IPS-18c (cell line): Measurements from ENCODE around the gene GLDC.
"Not testable (repeated sequence)": the region's sequence is repeated elsewhere in the genome, so short reads cannot be mapped to it uniquely, and the experiment has no call there.

Experiments used
- H3K4me3 ChIP-seq: 2 replicates; pipeline ENCODE4 v1.7.0; 2013; ENCODE audit warnings: low read depth, mild to moderate bottlenecking, low read length, moderate library complexity; ENCODE audit not compliant: insufficient read depth
- H3K9me3 ChIP-seq: one replicate; pipeline ENCODE4 v1.6.1; 2013; ENCODE audit warnings: mild to moderate bottlenecking, low read length, moderate library complexity; ENCODE audit not compliant: control insufficient read depth, insufficient read depth

GLDC gene

DNA sequence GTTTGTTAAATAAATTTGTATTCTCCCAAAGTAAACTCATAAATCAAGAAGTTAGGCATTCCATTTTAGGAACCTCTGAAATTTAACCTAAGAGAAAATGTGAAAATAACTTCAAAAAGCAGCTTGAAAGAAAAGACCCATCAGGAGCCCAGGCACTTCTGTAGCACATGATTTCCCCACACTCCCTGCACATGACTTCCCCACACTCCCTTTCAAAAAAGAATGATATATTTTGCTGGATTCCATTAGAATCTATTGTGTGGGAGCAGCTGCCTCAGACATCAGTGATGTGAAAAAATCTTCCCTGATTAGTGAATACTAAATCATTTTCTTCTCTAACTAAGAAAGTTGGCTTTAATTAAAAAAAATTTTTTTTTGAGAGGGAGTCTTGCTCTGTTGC lies 83.3 kb downstream of the GLDC start:
- H3K4me3 ChIP-seq, result no peak overlapping the region
- no peaks in the 10 kb centered on the region for H3K9me3 ChIP-seq

- H3K4me3 ChIP-seq, result no peak overlapping the region
- H3K9me3 ChIP-seq, result no peaks in the 10 kb centered on the region
These were observed 87.5 kb downstream of the GLDC start for GRCh38 chr9:6557883-6558616.

DNA sequence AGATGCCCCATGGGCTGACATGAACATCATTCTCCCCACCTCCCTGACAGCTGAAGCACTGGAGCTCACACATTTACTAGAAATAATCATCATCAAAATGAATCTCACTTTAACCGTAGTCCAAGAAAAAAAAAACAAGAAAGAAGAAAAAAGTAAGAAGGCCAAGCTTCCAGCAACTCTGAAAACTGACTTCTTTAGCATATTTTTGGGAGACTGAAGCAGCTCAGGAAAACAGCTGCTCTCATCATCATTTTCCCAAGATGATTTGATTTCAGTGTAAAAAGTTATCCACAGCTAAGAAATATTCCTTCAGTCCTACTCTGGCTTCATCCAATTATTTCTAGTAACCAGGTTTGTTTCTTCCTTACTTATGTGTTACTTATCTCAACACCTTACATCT lies 91.7 kb downstream of the GLDC start:
- Histone ChIP-seq H3K9me3 (no peaks in the 10 kb centered on the region), H3K4me3 (no peak overlapping the region)

DNA sequence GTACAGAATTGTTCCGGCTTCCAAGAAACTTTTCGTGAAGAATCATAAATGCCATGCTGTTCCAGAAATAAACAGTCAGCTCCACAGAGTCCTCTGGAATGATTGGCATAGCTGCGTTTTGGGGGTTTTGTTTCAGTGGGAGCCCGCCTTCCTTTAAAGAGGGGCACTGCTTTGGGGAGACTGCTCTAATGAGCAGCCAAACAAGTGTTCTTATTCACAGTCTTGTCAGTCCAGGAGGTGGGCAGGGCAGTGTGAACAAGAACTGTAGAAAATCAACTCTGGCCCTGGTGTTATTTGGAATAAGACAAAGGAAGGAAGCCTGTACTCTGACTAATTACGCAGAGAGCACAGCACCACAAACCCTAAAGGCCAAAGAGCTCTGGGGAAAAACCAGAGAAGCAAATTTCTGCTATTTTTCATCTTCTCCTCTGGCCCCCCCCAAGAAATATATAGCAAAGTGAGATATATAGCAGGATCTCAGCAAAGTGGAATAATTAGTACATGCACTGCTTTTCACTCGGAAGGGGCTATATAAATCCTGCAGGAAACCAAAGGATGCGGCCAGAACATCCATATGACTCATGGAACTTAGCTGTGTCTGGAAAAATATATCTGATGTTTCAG lies 92.9 kb downstream of the GLDC start:
- no peaks in the 10 kb centered on the region for H3K9me3 ChIP-seq
- no peak overlapping the region for H3K4me3 ChIP-seq

DNA sequence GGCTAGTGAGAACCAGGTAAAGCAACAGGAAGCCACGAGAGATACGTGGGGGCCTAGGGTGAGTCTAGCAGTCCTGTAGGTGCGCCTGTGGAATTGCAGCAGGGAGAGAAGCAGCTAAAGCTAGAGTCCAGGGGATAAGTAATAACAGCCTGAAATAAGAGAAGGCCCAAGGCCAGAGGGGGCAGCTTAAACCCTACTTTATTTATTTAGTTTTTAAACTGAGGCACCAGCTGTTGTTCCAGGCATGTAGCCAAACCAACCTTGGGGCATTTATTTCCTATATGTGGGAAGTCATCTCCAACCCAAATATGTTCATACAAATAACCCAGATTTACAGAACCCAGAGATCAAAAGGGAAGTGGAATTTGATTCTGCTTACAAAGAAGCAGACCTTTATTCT lies 93.5 kb downstream of the GLDC start:
- no peaks in the 10 kb centered on the region for H3K9me3 ChIP-seq
- no peak overlapping the region for H3K4me3 ChIP-seq

GRCh38 chr9:6551136-6551535 lies 94.4 kb downstream of the GLDC start:
- Histone ChIP-seq H3K4me3 (no peak overlapping the region), H3K9me3 (no peaks in the 10 kb centered on the region)

DNA sequence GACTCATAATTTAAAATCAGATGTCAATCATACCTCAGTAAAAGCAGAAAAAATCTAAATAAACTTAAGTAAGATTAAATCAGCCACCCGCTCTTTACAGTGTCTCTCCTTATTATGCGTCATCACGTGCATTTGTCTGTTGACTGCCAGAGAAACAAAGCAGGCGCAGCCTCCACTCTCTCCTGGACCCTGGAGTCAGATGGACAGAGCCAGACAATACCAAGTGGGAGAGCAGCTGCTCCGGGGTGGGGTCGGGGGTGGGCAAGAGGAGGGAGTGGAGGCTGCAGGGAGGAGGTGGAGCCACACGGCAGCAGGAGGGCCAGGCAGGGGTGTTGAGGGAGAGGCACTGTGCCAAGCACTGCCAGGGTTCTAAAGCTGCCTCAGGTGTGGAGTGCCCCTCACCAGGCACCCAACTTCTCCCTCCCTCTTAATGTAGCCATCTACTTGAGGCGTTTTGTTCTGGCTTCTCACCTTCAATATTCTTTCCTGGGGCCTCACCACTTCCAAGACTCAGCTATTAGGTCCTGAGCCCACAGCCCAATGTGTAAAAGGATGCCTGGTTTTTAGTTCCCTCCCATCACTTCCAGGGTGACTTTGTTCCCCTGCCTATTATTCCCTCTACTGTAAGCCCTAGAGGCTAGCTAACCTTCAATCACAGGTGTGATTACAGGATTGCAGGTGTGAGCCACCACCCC lies 96.3 kb downstream of the GLDC start:
- Histone ChIP-seq H3K9me3 (no peaks in the 10 kb centered on the region), H3K4me3 (no peak overlapping the region)

GRCh38 chr9:6545017-6545691 lies 100.4 kb downstream of the GLDC start:
- Histone ChIP-seq H3K4me3 (no peak overlapping the region), H3K9me3 (no peaks in the 10 kb centered on the region)

DNA sequence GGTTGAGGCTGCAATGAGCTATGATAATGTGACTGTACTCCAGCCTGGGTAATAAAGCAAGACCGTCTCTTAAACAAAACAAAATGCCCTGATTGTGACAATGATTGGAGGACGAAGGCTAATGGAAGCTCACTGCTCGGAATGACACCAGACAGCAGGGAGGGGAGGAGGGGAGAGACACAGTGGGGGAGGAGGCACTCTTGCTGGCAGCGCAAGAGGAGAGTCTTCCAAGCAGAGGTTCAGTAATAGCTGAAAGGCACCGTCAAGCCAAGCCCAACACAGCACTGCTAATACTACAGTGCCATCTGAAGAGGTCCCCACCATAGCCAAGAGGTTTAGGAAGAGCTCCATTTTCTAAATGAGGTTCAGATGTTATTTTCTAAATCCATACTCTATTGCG lies 102.3 kb downstream of the GLDC start:
- Histone ChIP-seq H3K4me3 (no peak overlapping the region), H3K9me3 (no peaks in the 10 kb centered on the region)

- H3K4me3 ChIP-seq, H3K9me3 ChIP-seq: not testable (repeated sequence)
These were observed 102.9 kb downstream of the GLDC start for GRCh38 chr9:6542617-6543016.

DNA sequence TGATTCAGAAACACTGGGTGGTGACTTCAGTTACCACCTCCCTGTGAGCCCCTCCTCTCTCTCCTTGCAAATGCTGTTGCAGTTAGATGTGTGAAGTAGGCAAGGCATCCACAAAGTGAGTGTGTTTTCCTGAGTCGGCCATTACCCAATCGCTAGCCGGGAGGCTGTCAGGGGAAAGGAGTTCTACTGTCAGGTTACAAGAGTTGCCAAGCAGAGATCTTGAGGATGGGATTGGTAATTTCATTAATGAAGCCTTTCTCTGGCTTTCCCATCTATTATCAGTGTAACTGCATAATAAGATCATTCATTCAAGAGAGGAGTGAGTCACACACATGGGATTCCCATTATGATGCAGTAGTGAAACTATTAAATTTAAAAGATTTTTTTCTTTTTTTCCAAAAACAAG lies 106.9 kb downstream of the GLDC start:
- no peaks in the 10 kb centered on the region for H3K9me3 ChIP-seq

GRCh38 chr9:6535594-6535993 lies 109.9 kb downstream of the GLDC start:
- H3K9me3 ChIP-seq, result no peaks in the 10 kb centered on the region
- H3K4me3 ChIP-seq, result no peak overlapping the region

More for the DNA sequence above, 106.9 kb downstream of the GLDC start:
- H3K4me3 ChIP-seq, result no peak overlapping the region

DNA sequence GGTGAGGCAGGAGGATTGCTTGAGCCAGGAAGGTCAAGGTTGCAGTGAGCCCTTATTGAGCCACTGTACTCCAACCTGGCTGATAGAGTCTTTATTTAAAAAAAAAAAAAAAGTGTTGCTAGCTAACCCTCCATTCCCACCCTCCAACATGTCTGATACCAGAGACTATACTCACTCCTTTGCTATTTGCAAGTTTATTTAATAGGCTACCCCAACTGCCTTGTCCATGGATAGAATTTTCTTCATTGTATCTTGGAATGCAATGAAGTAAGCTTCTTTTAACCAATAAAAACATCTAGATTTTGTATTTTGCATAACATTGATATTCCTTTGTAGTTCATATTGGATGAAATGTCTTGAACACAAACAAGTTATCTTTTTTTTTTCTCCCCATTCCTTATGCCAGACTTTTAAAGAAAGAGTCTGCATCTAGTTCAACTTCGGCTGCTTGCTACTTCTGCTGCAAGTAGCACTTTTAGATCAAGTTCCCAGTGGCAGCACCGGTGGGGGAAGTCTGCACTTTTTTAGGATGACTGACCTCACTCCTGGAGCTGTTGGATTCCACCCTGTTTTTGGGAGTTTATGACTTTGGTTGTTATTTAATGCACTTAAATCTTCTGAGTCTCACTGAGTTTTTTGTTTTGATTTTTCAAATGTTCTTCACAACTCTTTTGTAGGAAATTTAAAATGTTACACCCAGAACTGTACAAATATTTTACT lies 120.0 kb downstream of the GLDC start:
- H3K9me3 ChIP-seq, result no peaks in the 10 kb centered on the region
- H3K4me3 ChIP-seq, result no peak overlapping the region

- Histone ChIP-seq H3K4me3 (no peak overlapping the region), H3K9me3 (no peaks in the 10 kb centered on the region)
These were observed 123.3 kb downstream of the GLDC start for GRCh38 chr9:6522263-6522662.

- H3K4me3 ChIP-seq, result no peak overlapping the region
- no peaks in the 10 kb centered on the region for H3K9me3 ChIP-seq
These were observed 133.4 kb downstream of the GLDC start for GRCh38 chr9:6512085-6512657.

GRCh38 chr9:6506571-6506970 lies 139.0 kb downstream of the GLDC start:
- Histone ChIP-seq H3K9me3 (no peaks in the 10 kb centered on the region), H3K4me3 (no peak overlapping the region)

DNA sequence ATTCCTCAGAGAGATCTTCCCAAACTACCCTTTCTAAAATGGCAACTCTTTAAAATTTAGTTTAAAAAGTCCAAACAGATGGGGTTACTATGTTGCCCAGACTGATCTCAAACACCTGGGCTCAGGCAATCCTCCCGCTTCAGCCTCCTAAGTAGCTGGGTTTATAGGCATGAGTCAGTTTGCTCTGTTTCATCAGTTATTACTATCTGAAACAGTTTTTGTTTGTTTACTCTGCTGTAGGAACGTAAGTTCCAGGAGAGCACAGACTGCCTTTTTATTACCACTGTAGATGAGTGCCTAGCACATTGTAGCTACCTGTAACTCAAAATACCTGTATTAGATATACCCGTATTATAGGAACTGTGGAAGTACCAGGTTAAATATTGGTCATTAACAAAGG lies 143.1 kb downstream of the GLDC start:
- no peaks in the 10 kb centered on the region for H3K9me3 ChIP-seq
- no peak overlapping the region for H3K4me3 ChIP-seq
